Mesothelial cell of epicardium (in vitro differentiated cells): ENCODE data around the gene NPEPL1. TPM values are rescaled to one million over a fixed set of nuclear protein-coding genes. Genes with fewer than 3 reads are reported as not detected.
A peak's percentile ranks its signal among the peaks of the same experiment; 100 is the strongest.

Source experiments
- DNase-seq, 2 experiments: peaks; one replicate each; pipeline ENCODE4 v3.0.0; 2021; ENCODE audit warnings: low spot score in 2 of 2; ENCODE audit not compliant: unreplicated experiment in 2 of 2
- H3K27ac Mint-ChIP-seq: 2 replicates; pipeline ENCODE4 v1.8.0; 2021; ENCODE audit warnings: mixed read lengths
- H3K27me3 Mint-ChIP-seq: 2 replicates; pipeline ENCODE4 v1.8.0; 2021; ENCODE audit warnings: low read depth, mixed read lengths
- H3K36me3 Mint-ChIP-seq: 2 replicates; pipeline ENCODE4 v1.8.0; 2021; ENCODE audit warnings: mixed read lengths
- H3K4me1 Mint-ChIP-seq: 2 replicates; pipeline ENCODE4 v1.8.0; 2021; ENCODE audit warnings: mixed read lengths
- H3K4me3 Mint-ChIP-seq: 2 replicates; pipeline ENCODE4 v1.8.0; 2021; ENCODE audit warnings: mild to moderate bottlenecking, moderate library complexity, mixed read lengths
- H3K9me3 Mint-ChIP-seq: 2 replicates; pipeline ENCODE4 v1.8.0; 2021; ENCODE audit warnings: mixed read lengths
- total RNA-seq: library from RNA; stranded (reverse); gene quantifications from 3 replicates; pipeline ENCODE4 v1.2.1, GENCODE V29; 2021
- TF ChIP-seq, protein P1 (sequence below): fragments of 200-600 bp; sonication (generic); IDR thresholded peaks from one replicate; pipeline ENCODE4 v1.5.0; 2021; ENCODE audit warnings: antibody characterized with exemption; ENCODE audit not compliant: unreplicated experiment

Gene NPEPL1
- total RNA-seq, 1 donor from 2014 or later = 65.8 TPM

DNA sequence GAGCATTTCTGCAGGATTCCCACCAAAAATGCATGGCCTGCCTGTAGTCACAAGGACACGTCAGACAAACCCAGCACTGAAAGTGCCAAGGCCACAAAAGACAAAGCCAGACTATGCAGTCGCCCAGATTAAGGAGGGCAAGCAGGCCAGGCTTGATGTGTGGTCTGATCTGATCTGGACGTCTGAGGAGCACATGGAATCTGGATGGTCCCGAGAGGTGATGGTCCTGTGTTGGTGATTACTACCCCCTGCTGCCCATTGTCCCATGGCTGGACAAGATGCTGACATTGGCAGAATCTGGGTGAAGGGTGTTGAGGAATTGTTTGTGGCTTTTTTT, 17.1 kb downstream of the NPEPL1 start:
- no peak for DNase-seq
- Mint-ChIP-seq H3K4me3 (no peak overlapping the region), H3K9me3 (peaks cover under 1% of the 10 kb centered on the region), H3K36me3 (peaks cover 14% of the 10 kb centered on the region), H3K27ac (no peak overlapping the region), H3K27me3 (no peaks in the 10 kb centered on the region), H3K4me1 (no peaks in the 10 kb centered on the region)
- TF ChIP-seq, protein P1, sequence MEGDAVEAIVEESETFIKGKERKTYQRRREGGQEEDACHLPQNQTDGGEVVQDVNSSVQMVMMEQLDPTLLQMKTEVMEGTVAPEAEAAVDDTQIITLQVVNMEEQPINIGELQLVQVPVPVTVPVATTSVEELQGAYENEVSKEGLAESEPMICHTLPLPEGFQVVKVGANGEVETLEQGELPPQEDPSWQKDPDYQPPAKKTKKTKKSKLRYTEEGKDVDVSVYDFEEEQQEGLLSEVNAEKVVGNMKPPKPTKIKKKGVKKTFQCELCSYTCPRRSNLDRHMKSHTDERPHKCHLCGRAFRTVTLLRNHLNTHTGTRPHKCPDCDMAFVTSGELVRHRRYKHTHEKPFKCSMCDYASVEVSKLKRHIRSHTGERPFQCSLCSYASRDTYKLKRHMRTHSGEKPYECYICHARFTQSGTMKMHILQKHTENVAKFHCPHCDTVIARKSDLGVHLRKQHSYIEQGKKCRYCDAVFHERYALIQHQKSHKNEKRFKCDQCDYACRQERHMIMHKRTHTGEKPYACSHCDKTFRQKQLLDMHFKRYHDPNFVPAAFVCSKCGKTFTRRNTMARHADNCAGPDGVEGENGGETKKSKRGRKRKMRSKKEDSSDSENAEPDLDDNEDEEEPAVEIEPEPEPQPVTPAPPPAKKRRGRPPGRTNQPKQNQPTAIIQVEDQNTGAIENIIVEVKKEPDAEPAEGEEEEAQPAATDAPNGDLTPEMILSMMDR = no peak

DNA sequence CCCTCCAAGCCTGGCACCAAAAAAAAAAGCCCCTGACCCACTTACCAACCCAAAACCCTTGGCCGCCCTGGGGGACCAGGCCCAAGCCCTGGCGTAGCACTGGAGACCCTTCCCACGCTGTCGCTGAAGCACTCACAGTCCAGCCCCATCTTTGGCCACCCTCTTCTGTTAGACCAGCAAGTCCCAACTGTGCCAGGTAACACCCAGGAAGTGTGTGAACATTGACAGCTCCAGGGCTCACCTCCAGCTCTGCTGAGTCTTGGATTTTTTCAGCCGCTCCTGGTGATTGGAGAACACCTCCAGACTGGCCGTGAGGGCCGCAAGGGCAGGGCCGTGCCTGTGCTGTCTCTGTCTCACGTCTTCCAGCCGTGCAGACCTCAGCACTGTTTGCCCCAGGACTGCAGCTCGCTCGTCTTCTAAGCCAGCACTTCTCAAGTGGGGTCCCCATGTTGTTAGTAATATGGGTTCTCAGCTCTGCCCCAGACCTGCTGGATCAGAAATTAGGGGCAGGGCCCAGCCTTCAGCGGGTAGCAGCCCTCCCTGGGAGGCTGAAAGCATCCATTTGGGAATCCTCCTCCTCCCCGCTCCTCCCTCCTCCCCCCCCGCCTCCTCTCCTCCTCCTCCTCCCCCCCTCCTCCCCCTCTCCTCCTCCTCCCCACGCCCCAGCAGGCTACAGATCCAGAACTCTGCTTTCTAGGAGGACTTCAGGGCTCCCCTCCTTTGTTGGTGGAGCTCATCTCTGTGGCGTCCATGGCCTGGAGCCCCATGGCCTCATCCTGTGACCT, 18.1 kb downstream of the NPEPL1 start:
- Mint-ChIP-seq H3K36me3 (peaks cover 4% of the 10 kb centered on the region), H3K27me3 (no peaks in the 10 kb centered on the region), H3K9me3 (no peaks in the 10 kb centered on the region), H3K4me1 (no peaks in the 10 kb centered on the region), H3K4me3 (no peak overlapping the region), H3K27ac (no peak overlapping the region)
- TF ChIP-seq, protein P1 = no peak
- DNase-seq = peak; percentile 10 to 35

GRCh38 chr20:58711266-58712051, 18.9 kb downstream of the NPEPL1 start:
- DNase-seq = peak; percentile 15 to 36

DNA sequence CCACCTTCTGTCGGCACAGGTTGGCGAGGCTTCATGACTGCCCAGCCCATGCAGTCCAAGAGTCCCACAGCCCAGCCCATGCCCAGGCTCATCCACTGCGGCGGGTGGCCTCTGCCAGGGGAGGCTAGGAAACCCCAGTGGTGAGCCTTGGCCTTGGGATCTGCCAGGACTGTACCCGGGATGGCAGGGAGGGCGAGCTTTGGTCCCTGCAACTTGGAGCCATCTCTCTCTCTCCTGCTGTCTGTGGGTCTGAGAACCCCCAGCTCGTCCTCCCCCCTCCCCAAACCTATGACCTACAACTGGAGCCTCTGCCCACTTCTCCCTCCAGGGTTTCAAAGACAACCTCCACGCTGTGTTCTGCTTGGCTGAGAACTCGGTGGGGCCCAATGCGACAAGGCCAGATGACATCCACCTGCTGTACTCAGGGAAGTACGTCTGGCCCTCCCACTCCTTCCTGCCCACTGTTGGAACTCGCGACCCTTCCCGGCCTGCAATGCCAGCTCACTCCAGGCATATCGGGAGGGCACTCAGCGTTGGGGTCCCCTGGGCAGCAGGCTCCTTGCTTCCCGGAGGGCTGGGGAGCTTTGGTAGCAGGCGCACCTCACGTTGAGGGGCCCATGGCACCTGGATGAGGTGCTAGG, 19.7 kb downstream of the NPEPL1 start:
- peak; percentile 18 to 21 for DNase-seq
- H3K27me3 Mint-ChIP-seq = no peaks in the 10 kb centered on the region
- H3K4me1 Mint-ChIP-seq = no peaks in the 10 kb centered on the region
- H3K27ac Mint-ChIP-seq = no peak overlapping the region
- H3K9me3 Mint-ChIP-seq = no peaks in the 10 kb centered on the region
- TF ChIP-seq, protein P1 = no peak
- H3K4me3 Mint-ChIP-seq = no peak overlapping the region
- peaks cover 3% of the 10 kb centered on the region for H3K36me3 Mint-ChIP-seq

More at GRCh38 chr20:58711266-58712051, 18.9 kb downstream of the NPEPL1 start:
- no peak overlapping the region for H3K27ac Mint-ChIP-seq
- no peaks in the 10 kb centered on the region for H3K27me3 Mint-ChIP-seq
- TF ChIP-seq, protein P1 = no peak
- peaks cover 3% of the 10 kb centered on the region for H3K36me3 Mint-ChIP-seq
- no peaks in the 10 kb centered on the region for H3K9me3 Mint-ChIP-seq
- H3K4me3 Mint-ChIP-seq = no peak overlapping the region
- no peaks in the 10 kb centered on the region for H3K4me1 Mint-ChIP-seq

GRCh38 chr20:58712806-58713731, 20.5 kb downstream of the NPEPL1 start:
- H3K4me1 Mint-ChIP-seq = no peaks in the 10 kb centered on the region
- TF ChIP-seq, protein P1 = no peak
- no peak overlapping the region for H3K27ac Mint-ChIP-seq
- no peaks in the 10 kb centered on the region for H3K27me3 Mint-ChIP-seq
- H3K4me3 Mint-ChIP-seq = no peak overlapping the region
- peaks cover 3% of the 10 kb centered on the region for H3K36me3 Mint-ChIP-seq
- no peaks in the 10 kb centered on the region for H3K9me3 Mint-ChIP-seq
- DNase-seq = peak; percentile 15 to 37
